DND-41 (cell line): ENCODE data around the gene ZNF500.

Experiments
- EZH2 ChIP-seq: IDR thresholded peaks from 3 replicates; pipeline ENCODE4 v1.6.1; 2012; ENCODE audit warnings: borderline replicate concordance, low read depth, mild to moderate bottlenecking, moderate library complexity, low read length, inconsistent platforms; ENCODE audit not compliant: severe bottlenecking
- TF ChIP-seq, protein P1 (sequence below): IDR thresholded peaks from 2 replicates; pipeline ENCODE4 v1.5.1; 2012; ENCODE audit warnings: borderline replicate concordance, low read length, moderate library complexity, mild to moderate bottlenecking; ENCODE audit not compliant: poor library complexity, severe bottlenecking; ENCODE audit errors: extremely low read depth

DNA sequence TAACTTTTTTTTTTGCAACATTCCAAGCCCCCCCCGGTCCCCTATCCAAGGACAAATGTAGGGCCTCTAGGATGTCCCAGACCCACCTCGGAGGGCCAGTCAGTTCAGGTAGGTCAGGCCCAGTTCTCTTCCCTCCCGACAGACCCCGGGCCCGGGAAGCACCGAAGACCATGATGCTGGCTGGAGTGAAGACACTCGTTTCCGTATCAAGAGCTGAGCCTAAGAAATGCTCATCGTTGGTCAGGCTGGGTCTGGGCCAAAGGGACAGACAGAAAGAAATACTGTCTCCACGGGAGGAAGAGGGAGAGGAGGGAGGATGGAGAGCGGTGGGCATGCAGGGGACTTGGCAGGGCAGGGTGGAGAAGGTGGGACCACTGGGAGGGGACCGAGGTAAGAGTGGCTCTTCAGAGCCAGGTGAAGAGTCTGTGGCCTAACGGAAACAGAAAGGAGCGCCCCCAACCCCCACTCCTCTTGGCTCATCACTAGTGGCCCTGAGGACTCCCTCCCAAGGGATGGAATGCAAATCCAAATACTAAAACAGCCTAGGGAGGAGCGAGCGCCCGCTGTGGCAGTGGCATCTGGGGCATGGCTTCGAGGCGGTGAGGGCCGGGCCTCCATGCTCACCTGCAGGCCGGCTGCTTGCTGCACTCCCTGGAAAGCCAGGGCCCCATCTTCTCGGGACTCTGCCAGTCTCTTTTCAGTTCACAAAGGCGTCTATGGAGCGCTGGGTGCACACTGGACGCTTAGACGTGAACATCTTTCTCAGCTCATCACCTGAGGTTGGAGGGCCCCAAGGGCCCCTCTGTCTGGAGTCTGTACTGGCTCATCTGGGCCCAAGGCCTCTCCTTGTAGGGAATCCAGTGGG is 37.2 kb upstream of the ZNF500 start:
- TF ChIP-seq, protein P1, sequence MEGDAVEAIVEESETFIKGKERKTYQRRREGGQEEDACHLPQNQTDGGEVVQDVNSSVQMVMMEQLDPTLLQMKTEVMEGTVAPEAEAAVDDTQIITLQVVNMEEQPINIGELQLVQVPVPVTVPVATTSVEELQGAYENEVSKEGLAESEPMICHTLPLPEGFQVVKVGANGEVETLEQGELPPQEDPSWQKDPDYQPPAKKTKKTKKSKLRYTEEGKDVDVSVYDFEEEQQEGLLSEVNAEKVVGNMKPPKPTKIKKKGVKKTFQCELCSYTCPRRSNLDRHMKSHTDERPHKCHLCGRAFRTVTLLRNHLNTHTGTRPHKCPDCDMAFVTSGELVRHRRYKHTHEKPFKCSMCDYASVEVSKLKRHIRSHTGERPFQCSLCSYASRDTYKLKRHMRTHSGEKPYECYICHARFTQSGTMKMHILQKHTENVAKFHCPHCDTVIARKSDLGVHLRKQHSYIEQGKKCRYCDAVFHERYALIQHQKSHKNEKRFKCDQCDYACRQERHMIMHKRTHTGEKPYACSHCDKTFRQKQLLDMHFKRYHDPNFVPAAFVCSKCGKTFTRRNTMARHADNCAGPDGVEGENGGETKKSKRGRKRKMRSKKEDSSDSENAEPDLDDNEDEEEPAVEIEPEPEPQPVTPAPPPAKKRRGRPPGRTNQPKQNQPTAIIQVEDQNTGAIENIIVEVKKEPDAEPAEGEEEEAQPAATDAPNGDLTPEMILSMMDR, result no peak
- no peak for TF ChIP-seq EZH2
